Small intestine (tissue), 7 donors: ENCODE data around the gene CYTIP. TPM values are rescaled to one million over a fixed set of nuclear protein-coding genes. Genes with fewer than 3 reads are reported as not detected.
"Not testable (repeated sequence)": the region's sequence is repeated elsewhere in the genome, so short reads cannot be mapped to it uniquely, and the experiment has no call there.

Experiments
- DNase-seq, 2 donors: peaks; one replicate each; pipeline versions ENCODE4 v3.0.0 to v3.0.0-alpha.2; 2013
- FAIRE-seq: peaks from 2 replicates; lab custom pipeline; 2012; peaks lifted over from hg19 to GRCh38; lab: Jason Lieb, UNC
- H3K27ac ChIP-seq, 3 donors: one replicate each; pipeline ENCODE4 v1.5.1; 2013; ENCODE audit warnings: low read length in 2 of 3, mild to moderate bottlenecking in 2 of 3, control low read depth in 1 of 3, inconsistent platforms in 1 of 3, low read depth in 1 of 3, moderate library complexity in 1 of 3
- H3K27me3 ChIP-seq, 3 donors: one replicate each; pipeline ENCODE4 v1.6.1; 2013; ENCODE audit warnings: low read length in 3 of 3, inconsistent platforms in 1 of 3; ENCODE audit not compliant: control insufficient read depth in 3 of 3, insufficient read depth in 3 of 3
- H3K36me3 ChIP-seq, 3 donors: one replicate each; pipeline ENCODE4 v1.6.1; 2013; ENCODE audit warnings: low read length in 3 of 3, inconsistent platforms in 1 of 3, low read depth in 1 of 3, mild to moderate bottlenecking in 1 of 3, moderate library complexity in 1 of 3; ENCODE audit not compliant: control insufficient read depth in 3 of 3, insufficient read depth in 2 of 3
- H3K4me1 ChIP-seq, 3 donors: one replicate each; pipeline ENCODE4 v1.6.1; 2013; ENCODE audit warnings: low read length in 2 of 3, inconsistent platforms in 1 of 3, low read depth in 1 of 3, mild to moderate bottlenecking in 1 of 3, moderate library complexity in 1 of 3; ENCODE audit not compliant: control insufficient read depth in 3 of 3, insufficient read depth in 2 of 3
- H3K4me3 ChIP-seq, 3 donors: one replicate each; pipeline ENCODE4 v1.5.1; 2013; ENCODE audit warnings: low read length in 3 of 3, control low read depth in 1 of 3, inconsistent platforms in 1 of 3, low read depth in 1 of 3, mild to moderate bottlenecking in 1 of 3, moderate library complexity in 1 of 3
- H3K9me3 ChIP-seq, 2 donors: one replicate each; pipeline ENCODE4 v1.6.1; 2013; ENCODE audit warnings: low read depth in 1 of 2, low read length in 1 of 2; ENCODE audit not compliant: control insufficient read depth in 2 of 2, insufficient read depth in 1 of 2
- WGBS, 3 donors: extraction: QIAGEN DNeasy Blood & Tissue Kit; methylation state at CpG; one replicate each; pipeline ENCODE4 v1.1.7; 2013; 5-methylcytosine and 5-hydroxymethylcytosine counted together
- polyA plus RNA-seq, 4 donors: library from polyadenylated mRNA; stranded (reverse) in 3 of 4; unstranded in 1 of 4; fragments of 200-250 nt in 3 of 4; fragments of 120-200 nt in 1 of 4; gene quantifications; one replicate each; pipeline versions ENCODE4 v1.2.1 to v1.2.3, GENCODE V29; 2013
- donor health status: healthy with polysubstance abuse.
- donor health status: control.
- donor health status: control.
- donor health status: Bipolar disorder and iron deficiency.
- donor health status: healthy.

CYTIP gene
- polyA plus RNA-seq, 4 donors: 9.4 to 19.8 (median 16.6) TPM

DNA sequence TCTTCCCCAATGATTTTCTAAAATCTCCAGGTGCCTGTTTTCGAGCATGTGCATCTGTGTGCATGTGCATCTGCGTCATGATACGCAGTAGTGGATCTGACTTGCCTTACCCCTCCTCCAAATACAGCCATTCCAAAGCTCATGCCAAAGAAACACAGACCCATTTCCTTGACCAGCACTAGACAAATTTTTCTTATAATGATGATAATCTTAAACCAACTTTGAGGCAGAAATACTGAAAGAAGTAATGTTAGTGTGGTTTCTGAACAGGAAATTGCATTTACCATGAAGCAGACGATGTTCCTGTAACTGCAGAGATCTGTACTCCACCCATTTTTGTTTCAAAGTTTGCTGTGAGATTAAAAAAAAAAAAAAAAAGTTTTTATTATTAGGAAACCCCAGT lies 25.6 kb downstream of the CYTIP start:
- WGBS, 3 donors: 62 to 69% (median 67%) methylated on average over 4 of the region's 4 CpGs
- H3K4me1 ChIP-seq: peaks cover 0 to 5% (median 0%) of the 10 kb centered on the region in 3 donors
- DNase-seq (peak in 1 of 2 donors; percentile 56), FAIRE-seq (no peak)
- no peaks in the 10 kb centered on the region for H3K27me3 ChIP-seq
- peaks cover 3 to 8% (median 7%) of the 10 kb centered on the region in 3 donors for H3K36me3 ChIP-seq
- H3K9me3 ChIP-seq: no peaks in the 10 kb centered on the region
- peak overlapping the region in 2 of 3 donors; percentile 11 to 89 for H3K27ac ChIP-seq
- H3K4me3 ChIP-seq: no peak overlapping the region

DNA sequence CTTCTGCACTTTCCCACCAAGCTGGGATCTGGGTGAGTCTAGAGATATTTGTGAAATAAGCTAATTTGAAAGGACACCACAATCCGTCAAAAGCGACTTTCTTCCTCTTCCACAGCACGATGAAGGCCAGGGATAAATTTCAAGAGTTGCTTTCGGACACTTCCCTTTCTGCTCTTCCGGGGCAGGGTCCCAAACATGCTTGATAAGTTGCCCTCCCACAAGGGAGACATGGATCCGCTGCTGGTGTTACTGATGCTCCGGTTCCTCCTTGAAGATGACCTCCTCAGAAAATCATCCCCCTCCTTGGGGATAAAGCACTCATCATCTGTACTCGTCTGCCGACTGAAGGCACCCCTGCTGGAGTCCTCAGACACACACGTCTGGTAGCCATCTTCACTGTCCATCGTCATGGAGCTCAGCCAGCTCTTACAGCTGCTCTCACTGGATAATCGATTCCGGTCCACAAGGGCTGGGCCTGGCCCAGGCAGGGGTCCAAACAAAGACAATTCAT lies 28.2 kb downstream of the CYTIP start:
- H3K4me1 ChIP-seq: peaks cover 0 to 5% (median 0%) of the 10 kb centered on the region in 3 donors
- H3K4me3 ChIP-seq: no peak overlapping the region
- H3K36me3 ChIP-seq: peaks cover 3 to 8% (median 5%) of the 10 kb centered on the region in 3 donors
- no peak for FAIRE-seq
- no peaks in the 10 kb centered on the region for H3K9me3 ChIP-seq
- peak overlapping the region in 1 of 3 donors; percentile 26 for H3K27ac ChIP-seq
- DNase-seq: no peak
- H3K27me3 ChIP-seq: no peaks in the 10 kb centered on the region
- 67 to 88% (median 83%) methylated on average over 13 of the region's 13 CpGs for WGBS, 3 donors

DNA sequence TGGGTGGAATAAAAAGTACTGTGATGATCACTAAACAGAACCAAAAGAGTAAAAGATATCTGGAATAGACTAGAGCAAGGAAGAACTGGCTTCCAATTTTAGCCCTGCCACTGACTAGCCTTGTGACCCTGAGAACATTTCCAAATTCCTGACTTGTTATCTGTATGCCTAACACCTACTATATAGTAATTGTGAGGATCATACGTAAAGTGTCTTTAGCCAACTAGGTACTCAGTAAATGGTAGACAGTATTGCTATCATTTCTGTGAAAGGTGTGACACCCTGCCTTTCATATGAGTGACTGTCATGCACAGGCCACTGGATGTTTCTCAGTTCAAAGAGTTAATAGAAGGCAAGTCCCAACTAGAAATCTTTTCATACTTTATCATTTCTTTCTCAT lies 29.8 kb downstream of the CYTIP start:
- peak overlapping the region in 2 of 3 donors; percentile 53 to 55 for H3K27ac ChIP-seq
- H3K9me3 ChIP-seq: no peaks in the 10 kb centered on the region
- FAIRE-seq (no peak), DNase-seq (no peak)
- WGBS, 3 donors: 68 to 75% (median 73%) methylated on average over 1 of the region's 1 CpG
- H3K27me3 ChIP-seq: no peaks in the 10 kb centered on the region
- peaks cover 0 to 5% (median 0%) of the 10 kb centered on the region in 3 donors for H3K4me1 ChIP-seq
- H3K36me3 ChIP-seq: peaks cover 2 to 5% (median 3%) of the 10 kb centered on the region in 3 donors
- H3K4me3 ChIP-seq: no peak overlapping the region

DNA sequence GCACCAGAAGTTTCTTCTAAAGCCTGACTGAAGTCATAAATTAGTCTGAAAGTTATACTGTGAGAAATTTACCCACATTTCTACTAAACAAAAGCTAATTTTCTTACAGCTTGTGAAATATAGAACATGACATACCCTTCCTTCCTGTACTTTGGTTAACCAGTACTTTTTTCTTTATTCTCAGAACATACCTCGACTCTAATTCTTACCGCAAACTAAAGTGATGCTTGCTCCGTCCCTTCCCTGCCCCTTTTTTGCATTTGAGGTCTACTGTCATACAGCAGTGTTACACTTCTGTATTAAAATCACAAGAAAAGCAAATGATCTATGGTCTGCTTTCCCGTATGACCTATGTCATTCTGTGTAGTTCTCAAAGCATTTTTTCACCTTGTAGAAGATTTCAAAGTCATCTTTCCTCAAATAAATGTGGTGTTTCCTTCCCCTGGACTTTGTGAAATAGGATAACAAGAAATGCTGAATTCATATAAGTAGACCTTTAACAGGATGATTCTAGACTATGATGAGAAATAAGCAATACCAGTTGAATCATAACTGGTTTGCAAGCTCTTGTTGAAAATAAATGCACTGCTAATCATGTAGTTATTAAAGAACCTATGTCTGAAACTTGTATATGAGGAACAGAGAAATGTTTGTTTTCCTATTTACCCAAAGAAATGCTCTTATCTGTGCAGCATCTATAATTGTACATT lies 30.4 kb downstream of the CYTIP start:
- Histone ChIP-seq H3K4me3 (no peak overlapping the region), H3K27ac (peak overlapping the region in 2 of 3 donors; percentile 11 to 53), H3K27me3 (no peaks in the 10 kb centered on the region), H3K9me3 (peaks cover 0 to 1% of the 10 kb centered on the region in 2 donors), H3K36me3 (peaks cover 2 to 5% (median 3%) of the 10 kb centered on the region in 3 donors), H3K4me1 (peaks cover 0 to 5% (median 0%) of the 10 kb centered on the region in 3 donors)
- 66 to 80% (median 74%) methylated on average over 4 of the region's 4 CpGs for WGBS, 3 donors
- DNase-seq (peak in 1 of 2 donors; percentile 71), FAIRE-seq (no peak)

DNA sequence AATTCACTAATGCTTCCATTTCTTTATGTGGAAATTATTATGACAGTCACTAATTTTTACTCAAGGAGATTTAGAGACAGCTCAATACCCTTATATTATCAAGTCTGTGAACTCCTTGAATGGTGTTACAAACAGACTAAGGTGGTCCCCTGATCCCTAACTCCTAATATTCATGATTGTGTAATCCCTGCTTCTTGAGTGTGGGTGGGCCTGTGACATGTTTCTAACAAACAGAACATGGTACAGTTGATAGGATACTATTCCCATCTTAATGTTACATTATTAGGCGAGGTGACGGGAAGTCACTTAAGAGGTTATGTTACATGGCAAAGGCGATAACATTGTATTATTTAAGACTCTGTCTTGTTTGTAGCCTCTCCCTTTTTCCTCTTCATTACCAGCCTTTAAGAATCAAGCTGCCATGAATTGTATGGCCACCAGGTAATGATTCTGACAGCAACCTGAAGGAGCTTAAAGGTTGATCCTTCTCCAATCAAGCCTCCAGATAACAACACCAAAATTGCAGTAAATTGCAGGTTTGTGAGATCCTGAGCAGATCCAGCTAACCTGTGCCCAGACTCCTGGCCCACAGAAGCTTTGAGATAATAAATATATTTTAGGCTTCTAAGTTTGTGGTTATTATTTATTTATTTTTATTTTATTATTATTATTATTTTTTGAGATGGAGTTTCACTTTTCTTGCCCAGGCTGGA lies 32.1 kb downstream of the CYTIP start:
- Histone ChIP-seq H3K9me3 (peaks cover 0 to 4% of the 10 kb centered on the region in 2 donors), H3K4me3 (no peak overlapping the region), H3K4me1 (no peaks in the 10 kb centered on the region), H3K27ac (no peak overlapping the region), H3K36me3 (peaks cover 2 to 5% (median 3%) of the 10 kb centered on the region in 3 donors), H3K27me3 (no peaks in the 10 kb centered on the region)
- DNase-seq: no peak
- FAIRE-seq: no peak
- WGBS, 3 donors: 94 to 99% (median 96%) methylated on average over 3 of the region's 3 CpGs

DNA sequence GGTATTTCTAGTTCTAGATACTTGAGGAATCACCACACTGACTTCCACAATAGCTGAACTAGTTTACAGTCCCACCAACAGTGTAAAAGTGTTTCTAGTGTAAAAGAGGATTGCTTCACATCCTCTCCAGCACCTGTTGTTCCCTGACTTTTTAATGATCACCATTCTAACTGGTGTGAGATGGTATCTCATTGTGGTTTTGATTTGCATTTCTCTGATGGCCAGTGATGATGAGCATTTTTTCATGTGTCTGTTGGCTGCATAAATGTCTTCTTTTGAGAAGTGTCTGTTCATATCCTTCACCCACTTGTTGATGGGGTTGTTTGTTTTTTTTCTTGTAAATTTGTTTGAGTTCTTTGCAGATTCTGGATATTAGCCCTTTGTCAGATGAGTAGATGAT lies 38.5 kb downstream of the CYTIP start:
- H3K27ac ChIP-seq, H3K36me3 ChIP-seq, H3K27me3 ChIP-seq, H3K4me1 ChIP-seq, DNase-seq, FAIRE-seq, H3K4me3 ChIP-seq: not testable (repeated sequence)
- peaks cover 0 to 13% of the 10 kb centered on the region in 2 donors for H3K9me3 ChIP-seq

DNA sequence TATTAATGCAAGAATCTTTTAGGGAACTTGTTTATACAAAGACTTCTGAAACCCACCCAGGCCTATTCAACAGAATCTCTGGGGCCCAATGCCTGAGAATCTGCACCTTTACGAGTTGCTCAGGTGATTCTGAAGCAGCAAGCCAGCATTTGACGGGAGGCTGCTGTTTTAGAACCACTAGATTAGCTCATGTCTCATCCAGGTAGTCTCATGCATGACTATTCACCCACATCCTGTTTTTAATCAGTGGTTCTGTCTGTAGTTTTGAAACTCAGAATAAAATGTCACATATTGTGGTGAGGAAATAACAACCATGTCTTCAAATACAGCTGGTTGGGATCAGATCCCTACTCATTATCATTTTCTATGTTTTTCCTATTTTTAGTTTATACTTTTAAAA lies 39.5 kb downstream of the CYTIP start:
- no peaks in the 10 kb centered on the region for H3K27me3 ChIP-seq
- peaks cover 0 to 13% of the 10 kb centered on the region in 2 donors for H3K9me3 ChIP-seq
- H3K4me3 ChIP-seq: no peak overlapping the region
- DNase-seq (peak in 1 of 2 donors; percentile 65), FAIRE-seq (no peak)
- peak overlapping the region in 1 of 3 donors; percentile 29 for H3K27ac ChIP-seq
- 65 to 84% (median 70%) methylated on average over 2 of the region's 2 CpGs for WGBS, 3 donors
- no peaks in the 10 kb centered on the region for H3K4me1 ChIP-seq
- H3K36me3 ChIP-seq: peaks cover 0 to 5% (median 0%) of the 10 kb centered on the region in 3 donors

DNA sequence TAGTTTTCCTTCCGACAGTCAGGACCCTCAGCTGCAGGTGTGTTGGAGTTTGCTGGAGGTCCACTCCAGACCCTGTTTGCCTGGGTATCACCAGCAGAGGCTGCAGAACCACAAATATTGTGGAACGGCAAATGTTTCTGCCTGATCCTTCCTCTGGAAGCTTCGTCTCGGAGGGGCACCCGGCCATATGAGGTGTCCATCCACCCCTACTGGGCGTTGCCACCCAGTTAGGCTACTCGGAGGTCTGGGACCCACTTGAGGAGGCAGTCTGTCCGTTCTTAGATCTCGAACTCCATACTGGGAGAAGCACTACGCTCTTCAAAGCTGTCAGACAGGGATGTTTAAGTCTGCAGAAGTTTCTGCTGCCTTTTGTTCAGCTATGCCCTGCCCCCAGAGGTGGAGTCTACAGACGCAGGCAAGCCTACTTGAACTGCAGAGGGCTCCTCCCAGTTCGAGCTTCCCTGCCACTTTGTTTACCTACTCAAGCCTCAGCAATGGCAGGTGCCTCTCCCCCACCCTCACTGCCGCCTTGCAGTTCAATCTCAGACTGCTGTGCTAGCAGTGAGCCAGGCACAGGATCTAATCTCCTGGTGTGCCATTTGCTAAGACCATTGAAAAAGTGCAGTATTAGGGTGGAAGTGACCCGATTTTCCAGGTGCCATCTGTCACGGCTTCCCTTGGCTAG lies 40.9 kb downstream of the CYTIP start:
- DNase-seq, H3K9me3 ChIP-seq, H3K4me1 ChIP-seq, H3K36me3 ChIP-seq, FAIRE-seq, H3K4me3 ChIP-seq, H3K27me3 ChIP-seq: not testable (repeated sequence)
- H3K27ac ChIP-seq: peak overlapping the region in 1 of 3 donors; percentile 27
- 86 to 88% (median 86%) methylated on average over 15 of the region's 15 CpGs for WGBS, 3 donors
